Endothelial cell of umbilical vein (primary cell): ENCODE measurements around the gene RNU1-3. TPM values are rescaled to one million over a fixed set of nuclear protein-coding genes. Genes with fewer than 3 reads are reported as not detected.
"Not testable (repeated sequence)": the region's sequence is repeated elsewhere in the genome, so short reads cannot be mapped to it uniquely, and the experiment has no call there.

Source experiments
- BruUV-seq: library from RNA; stranded (reverse); fragments of 400-500 nt; replicated peaks from 2 replicates; lab custom pipeline; 2021; lab: Mats Ljungman, UMichigan
- CTCF ChIA-PET: fragments of 300-600, 350-600 bp; sonication (Branson Sonifier 250); formaldehyde crosslinking; loops from one replicate; lab custom pipeline; 2021; ENCODE audit warnings: antibody characterized with exemption, inconsistent platforms; lab: Charles Lee
- POLR2A ChIA-PET: fragments of 300-600, 350-600 bp; sonication (Branson Sonifier 250); formaldehyde crosslinking; loops from one replicate; lab custom pipeline; 2021; ENCODE audit warnings: antibody characterized with exemption, inconsistent platforms; lab: Charles Lee
- DNase-seq: peaks from one replicate; pipeline ENCODE4 v3.0.0-alpha.2; 2011; ENCODE audit warnings: low read depth, low spot score
- FAIRE-seq: peaks from 2 replicates; lab custom pipeline; 2011; peaks lifted over from hg19 to GRCh38; lab: Jason Lieb, UNC
- H2AFZ ChIP-seq: 2 replicates; pipeline ENCODE4 v1.6.0; 2012; ENCODE audit warnings: low read depth, low read length, control low read depth, inconsistent platforms
- H3K27ac ChIP-seq: 2 replicates; pipeline ENCODE4 v1.5.1; 2011; ENCODE audit warnings: low read depth, mild to moderate bottlenecking, control low read depth, low read length, moderate library complexity; ENCODE audit not compliant: insufficient read depth
- H3K27me3 ChIP-seq, 2 experiments: 2 replicates each; pipeline versions ENCODE4 v1.6.0 to v1.6.1; 2011; ENCODE audit warnings: low read length in 2 of 2, mixed read lengths in 1 of 2; ENCODE audit not compliant: control insufficient read depth in 2 of 2, insufficient read depth in 2 of 2
- H3K36me3 ChIP-seq, 2 experiments: 2 replicates in 1 of 2; 3 replicates in 1 of 2; pipeline ENCODE4 v1.5.1; 2011; ENCODE audit warnings: low read length in 2 of 2, mild to moderate bottlenecking in 1 of 2, moderate library complexity in 1 of 2; ENCODE audit not compliant: control insufficient read depth in 2 of 2, insufficient read depth in 2 of 2; ENCODE audit errors: extremely low read depth in 1 of 2
- H3K4me1 ChIP-seq: 3 replicates; pipeline ENCODE4 v1.5.1; 2011; ENCODE audit warnings: mild to moderate bottlenecking, low read length; ENCODE audit not compliant: control insufficient read depth, insufficient read depth; ENCODE audit errors: extremely low read depth
- H3K4me2 ChIP-seq: 2 replicates; pipeline ENCODE4 v1.6.1; 2011; ENCODE audit warnings: low read length, control low read depth, mixed read lengths; ENCODE audit not compliant: insufficient read depth
- H3K4me3 ChIP-seq, 3 experiments: fragments of 200-600 bp in 1 of 3; sonication (generic), shearing (Covaris generic) in 1 of 3; replicated peaks in 1 of 3; 2 replicates each; pipeline ENCODE4 v1.5.1; 2011 to 2016; ENCODE audit warnings: control low read depth in 3 of 3, low read length in 3 of 3, mild to moderate bottlenecking in 2 of 3, inconsistent platforms in 1 of 3, low read depth in 1 of 3, moderate library complexity in 1 of 3; ENCODE audit not compliant: insufficient read depth in 1 of 3
- H3K79me2 ChIP-seq: 2 replicates; pipeline ENCODE4 v1.6.0; 2012; ENCODE audit warnings: low read length, inconsistent platforms; ENCODE audit not compliant: control insufficient read depth, insufficient read depth
- H3K9ac ChIP-seq: replicated peaks from 2 replicates; pipeline ENCODE3; 2011; ENCODE audit warnings: low read length, control low read depth; ENCODE audit not compliant: insufficient read depth; ENCODE audit errors: extremely low read depth
- H3K9me1 ChIP-seq: replicated peaks from 3 replicates; pipeline ENCODE4 v1.6.0; 2011; ENCODE audit warnings: mild to moderate bottlenecking, low read length; ENCODE audit not compliant: control insufficient read depth, insufficient read depth; ENCODE audit errors: extremely low read depth
- H3K9me3 ChIP-seq: replicated peaks from 2 replicates; pipeline ENCODE4 v1.5.1; 2012; ENCODE audit warnings: low read length, inconsistent platforms; ENCODE audit not compliant: control insufficient read depth, insufficient read depth
- H4K20me1 ChIP-seq: replicated peaks from 2 replicates; pipeline ENCODE3; 2011; ENCODE audit warnings: mild to moderate bottlenecking, low read length; ENCODE audit not compliant: control insufficient read depth, insufficient read depth; ENCODE audit errors: extremely low read depth
- CTCF ChIP-seq, 2 donors: IDR thresholded peaks; 1 replicate in 1 of 2; 2 replicates in 1 of 2; pipeline ENCODE4 v1.5.1; 2011; ENCODE audit warnings: low read length in 2 of 2, mild to moderate bottlenecking in 2 of 2, moderate library complexity in 2 of 2, control low read depth in 1 of 2, inconsistent platforms in 1 of 2, low read depth in 1 of 2; ENCODE audit not compliant: insufficient read depth in 1 of 2; ENCODE audit errors: extremely low read depth in 1 of 2
- dilution Hi-C: fragments of 300-500 bp; cut with MboI; formaldehyde crosslinking; loops from one replicate; pipeline ENCODE4 v1.15.0; 2019; ENCODE audit warnings: low sequenced_read_pairs; ENCODE audit not compliant: extremely low pct_ligation_motif_present
- intact Hi-C: fragments of 100-400 bp; cut with micrococcal nuclease; formaldehyde crosslinking; loops from one replicate; pipeline ENCODE4 v1.10.0; 2022
- polyA plus RNA-seq, 4 experiments: library from polyadenylated mRNA; depleted of rRNA in 3 of 4; stranded (reverse) in 3 of 4; unstranded in 1 of 4; fragments of >200 nt; gene quantifications; 2 replicates each; pipeline versions ENCODE4 v1.2.1 to v1.2.3, GENCODE V29; 2011 to 2012; ENCODE audit warnings: missing spikeins in 1 of 4
- total RNA-seq: library from RNA; stranded (reverse); gene quantifications from 2 replicates; pipeline ENCODE4 v1.2.3, GENCODE V29; 2021

The RNU1-3 gene
- total and polyA plus RNA-seq, 2 donors (not counting 3 experiments of a cell fraction or from before 2014, with no cell fraction given) = 206 to 1,319 TPM

- H3K27me3 ChIP-seq, POLR2A ChIA-PET, H2AFZ ChIP-seq, H3K9me3 ChIP-seq, H3K4me3 ChIP-seq, H3K36me3 ChIP-seq, intact Hi-C loops, H3K9ac ChIP-seq, dilution Hi-C loops, H3K4me1 ChIP-seq, H3K27ac ChIP-seq, H3K9me1 ChIP-seq, DNase-seq, BruUV-seq, H3K4me2 ChIP-seq, H3K79me2 ChIP-seq, H4K20me1 ChIP-seq: not testable (repeated sequence)
- CTCF ChIA-PET = interaction anchor here (0.6 to 3.9 kb wide), 14 partner anchors 8 to 238 kb away, joined by 3 to 51 read pairs (median 4); no protein-coding TSS in a partner anchor
- FAIRE-seq = peak; percentile 99
- TF ChIP-seq CTCF (IDR thresholded peaks at IDR 0.05; ENCODE audit: extremely low read depth in 1 of 2, insufficient read depth in 1 of 2, low read depth in 1 of 2, low read length in 2 of 2) = peak in 1 of 2 donors; percentile 59
Observed at GRCh38 chr1:16709659-16710087, 42.9 kb upstream of the RNU1-3 start.

GRCh38 chr1:16708704-16709103 lies 42.0 kb upstream of the RNU1-3 start:
- DNase-seq, H3K27ac ChIP-seq, H2AFZ ChIP-seq, H3K27me3 ChIP-seq, intact Hi-C loops, H3K4me3 ChIP-seq, H4K20me1 ChIP-seq, H3K79me2 ChIP-seq, H3K4me2 ChIP-seq, H3K36me3 ChIP-seq, H3K9ac ChIP-seq, POLR2A ChIA-PET, H3K9me1 ChIP-seq, BruUV-seq, H3K4me1 ChIP-seq, dilution Hi-C loops, H3K9me3 ChIP-seq: not testable (repeated sequence)
- CTCF ChIA-PET = interaction anchor here (1.1 to 3.9 kb wide), 8 partner anchors 10 to 195 kb away, joined by 3 to 51 read pairs (median 6); no protein-coding TSS in a partner anchor
- peak; percentile 57 for FAIRE-seq

GRCh38 chr1:16707130-16708093 lies 40.7 kb upstream of the RNU1-3 start:
- intact Hi-C loops, DNase-seq, H3K4me3 ChIP-seq, H3K27ac ChIP-seq, dilution Hi-C loops, BruUV-seq, H3K4me1 ChIP-seq, H3K36me3 ChIP-seq, H3K4me2 ChIP-seq, H3K27me3 ChIP-seq, H3K9me3 ChIP-seq, H3K79me2 ChIP-seq, H3K9ac ChIP-seq, H2AFZ ChIP-seq, H3K9me1 ChIP-seq, H4K20me1 ChIP-seq: not testable (repeated sequence)
- peak; percentile 61 for FAIRE-seq
- POLR2A ChIA-PET = interaction anchor here (0.6 to 0.7 kb wide), 2 partner anchors 180 to 314 kb away, joined by 3 read pairs; no protein-coding TSS in a partner anchor
- CTCF ChIA-PET = interaction anchor here (0.6 to 3.9 kb wide), 19 partner anchors 9 to 196 kb away, joined by 3 to 51 read pairs (median 5); partner anchors contain the start of gene NBPF1
